IgD-negative memory B cell (primary cell): Measurements from ENCODE around the gene ATP5PO. TPM values are rescaled to one million over a fixed set of nuclear protein-coding genes. Genes with fewer than 3 reads are reported as not detected.

Source experiments
- H3K27ac Mint-ChIP-seq, 3 donors: one replicate each; pipeline ENCODE4 v1.8.0; 2020 to 2022; ENCODE audit warnings: mild to moderate bottlenecking in 3 of 3, mixed read lengths in 3 of 3, moderate library complexity in 1 of 3
- H3K27me3 Mint-ChIP-seq: one replicate; pipeline ENCODE4 v1.8.0; 2021; ENCODE audit warnings: mixed read lengths
- H3K36me3 Mint-ChIP-seq: one replicate; pipeline ENCODE4 v1.8.0; 2020; ENCODE audit warnings: mild to moderate bottlenecking, mixed read lengths
- H3K4me1 Mint-ChIP-seq, 3 donors: one replicate each; pipeline ENCODE4 v1.8.0; 2020 to 2022; ENCODE audit warnings: mixed read lengths in 3 of 3, mild to moderate bottlenecking in 1 of 3
- H3K4me3 Mint-ChIP-seq, 4 donors: one replicate each; pipeline ENCODE4 v1.8.0; 2020 to 2022; ENCODE audit warnings: mild to moderate bottlenecking in 4 of 4, mixed read lengths in 4 of 4, moderate library complexity in 3 of 4
- H3K9me3 Mint-ChIP-seq, 3 donors: one replicate each; pipeline ENCODE4 v1.8.0; 2020 to 2021; ENCODE audit warnings: mixed read lengths in 3 of 3, mild to moderate bottlenecking in 1 of 3
- polyA plus RNA-seq: library from polyadenylated mRNA; unstranded; fragments of 300-500 nt; fragmentation: Illumina TruSeq; gene quantifications from one replicate; pipeline ENCODE4 v1.2.3, GENCODE V29; 2021

The ATP5PO gene
- polyA plus RNA-seq, 1 donor from 2014 or later, result 342 TPM

GRCh38 chr21:33898586-33898985, 17.0 kb downstream of the ATP5PO start:
- H3K9me3 Mint-ChIP-seq, result peaks cover 0 to 2% (median 0%) of the 10 kb centered on the region in 3 donors

GRCh38 chr21:33897739-33898138, 17.9 kb downstream of the ATP5PO start:
- Mint-ChIP-seq H3K4me3 (no peak overlapping the region), H3K9me3 (peaks cover 0 to 2% (median 0%) of the 10 kb centered on the region in 3 donors), H3K4me1 (peaks cover 7 to 11% (median 7%) of the 10 kb centered on the region in 3 donors), H3K36me3 (peaks cover 2% of the 10 kb centered on the region), H3K27ac (no peak overlapping the region), H3K27me3 (peaks cover 7% of the 10 kb centered on the region)

More at GRCh38 chr21:33898586-33898985, 17.0 kb downstream of the ATP5PO start:
- no peak overlapping the region for H3K4me3 Mint-ChIP-seq
- no peak overlapping the region for H3K27ac Mint-ChIP-seq
- peaks cover 7 to 11% (median 7%) of the 10 kb centered on the region in 3 donors for H3K4me1 Mint-ChIP-seq
- H3K36me3 Mint-ChIP-seq, result peaks cover 2% of the 10 kb centered on the region
- H3K27me3 Mint-ChIP-seq, result peaks cover 7% of the 10 kb centered on the region

- Mint-ChIP-seq H3K27me3 (peaks cover 7% of the 10 kb centered on the region), H3K36me3 (peaks cover 2% of the 10 kb centered on the region), H3K4me3 (no peak overlapping the region), H3K27ac (no peak overlapping the region), H3K9me3 (no peaks in the 10 kb centered on the region), H3K4me1 (peaks cover 7 to 11% (median 7%) of the 10 kb centered on the region in 3 donors)
Observed at GRCh38 chr21:33897098-33897497, 18.5 kb downstream of the ATP5PO start.

- Mint-ChIP-seq H3K4me3 (no peak overlapping the region), H3K4me1 (peaks cover 7 to 10% (median 7%) of the 10 kb centered on the region in 3 donors), H3K9me3 (no peaks in the 10 kb centered on the region), H3K27me3 (peaks cover 7% of the 10 kb centered on the region), H3K36me3 (peaks cover 2% of the 10 kb centered on the region), H3K27ac (no peak overlapping the region)
Observed at GRCh38 chr21:33896691-33897090, 18.9 kb downstream of the ATP5PO start.

- Mint-ChIP-seq H3K4me1 (peaks cover 3 to 9% (median 7%) of the 10 kb centered on the region in 3 donors), H3K27me3 (peaks cover 7% of the 10 kb centered on the region), H3K4me3 (no peak overlapping the region), H3K27ac (no peak overlapping the region), H3K9me3 (no peaks in the 10 kb centered on the region), H3K36me3 (peaks cover 2% of the 10 kb centered on the region)
Observed at GRCh38 chr21:33895356-33895755, 20.2 kb downstream of the ATP5PO start.

GRCh38 chr21:33894736-33895288, 20.8 kb downstream of the ATP5PO start:
- Mint-ChIP-seq H3K27me3 (peaks cover 7% of the 10 kb centered on the region), H3K27ac (no peak overlapping the region), H3K4me3 (peak overlapping the region in 2 of 4 donors; percentile 22 to 82), H3K9me3 (no peaks in the 10 kb centered on the region), H3K4me1 (peaks cover 3 to 9% (median 7%) of the 10 kb centered on the region in 3 donors), H3K36me3 (peaks cover 2% of the 10 kb centered on the region)

- Mint-ChIP-seq H3K4me1 (peaks cover 3 to 9% (median 7%) of the 10 kb centered on the region in 3 donors), H3K9me3 (no peaks in the 10 kb centered on the region), H3K36me3 (no peaks in the 10 kb centered on the region), H3K4me3 (no peak overlapping the region), H3K27me3 (peaks cover 7% of the 10 kb centered on the region), H3K27ac (no peak overlapping the region)
Observed at GRCh38 chr21:33893917-33894316, 21.7 kb downstream of the ATP5PO start.

- H3K4me1 Mint-ChIP-seq, result peaks cover 3 to 9% (median 7%) of the 10 kb centered on the region in 3 donors
- H3K27ac Mint-ChIP-seq, result no peak overlapping the region
- peaks cover 7% of the 10 kb centered on the region for H3K27me3 Mint-ChIP-seq
- no peaks in the 10 kb centered on the region for H3K36me3 Mint-ChIP-seq
- peaks cover 0 to 2% (median 0%) of the 10 kb centered on the region in 3 donors for H3K9me3 Mint-ChIP-seq
- H3K4me3 Mint-ChIP-seq, result no peak overlapping the region
Observed at GRCh38 chr21:33892853-33893252, 22.8 kb downstream of the ATP5PO start.

GRCh38 chr21:33890187-33890586, 25.4 kb downstream of the ATP5PO start:
- peaks cover 3 to 7% (median 5%) of the 10 kb centered on the region in 3 donors for H3K4me1 Mint-ChIP-seq
- no peak overlapping the region for H3K4me3 Mint-ChIP-seq

GRCh38 chr21:33886321-33886720, 29.3 kb downstream of the ATP5PO start:
- Mint-ChIP-seq H3K27me3 (peaks cover 4% of the 10 kb centered on the region), H3K4me1 (no peaks in the 10 kb centered on the region), H3K4me3 (no peak overlapping the region), H3K27ac (no peak overlapping the region), H3K9me3 (peaks cover 0 to 2% (median 0%) of the 10 kb centered on the region in 3 donors), H3K36me3 (no peaks in the 10 kb centered on the region)

More at GRCh38 chr21:33890187-33890586, 25.4 kb downstream of the ATP5PO start:
- peak overlapping the region in 1 of 3 donors; percentile 9 for H3K27ac Mint-ChIP-seq
- no peaks in the 10 kb centered on the region for H3K36me3 Mint-ChIP-seq
- peaks cover 9% of the 10 kb centered on the region for H3K27me3 Mint-ChIP-seq
- H3K9me3 Mint-ChIP-seq, result peaks cover 0 to 2% (median 0%) of the 10 kb centered on the region in 3 donors

GRCh38 chr21:33885172-33885514, 30.5 kb downstream of the ATP5PO start:
- no peak overlapping the region for H3K4me3 Mint-ChIP-seq
- H3K27ac Mint-ChIP-seq, result no peak overlapping the region
- H3K9me3 Mint-ChIP-seq, result peaks cover 0 to 2% (median 0%) of the 10 kb centered on the region in 3 donors
- H3K4me1 Mint-ChIP-seq, result no peaks in the 10 kb centered on the region
- H3K27me3 Mint-ChIP-seq, result peaks cover 4% of the 10 kb centered on the region
- H3K36me3 Mint-ChIP-seq, result no peaks in the 10 kb centered on the region

- H3K36me3 Mint-ChIP-seq, result no peaks in the 10 kb centered on the region
- H3K27ac Mint-ChIP-seq, result no peak overlapping the region
- H3K27me3 Mint-ChIP-seq, result peaks cover 4% of the 10 kb centered on the region
- H3K4me1 Mint-ChIP-seq, result no peaks in the 10 kb centered on the region
- no peak overlapping the region for H3K4me3 Mint-ChIP-seq
- peaks cover 0 to 2% (median 0%) of the 10 kb centered on the region in 3 donors for H3K9me3 Mint-ChIP-seq
Observed at GRCh38 chr21:33884376-33885171, 31.0 kb downstream of the ATP5PO start.

- H3K36me3 Mint-ChIP-seq, result no peaks in the 10 kb centered on the region
- no peaks in the 10 kb centered on the region for H3K9me3 Mint-ChIP-seq
- H3K27me3 Mint-ChIP-seq, result peaks cover 4% of the 10 kb centered on the region
Observed at GRCh38 chr21:33883118-33883517, 32.5 kb downstream of the ATP5PO start.

GRCh38 chr21:33881689-33882440, 33.7 kb downstream of the ATP5PO start:
- Mint-ChIP-seq H3K4me1 (no peaks in the 10 kb centered on the region), H3K27me3 (peaks cover 4% of the 10 kb centered on the region), H3K9me3 (no peaks in the 10 kb centered on the region), H3K27ac (no peak overlapping the region), H3K4me3 (no peak overlapping the region), H3K36me3 (no peaks in the 10 kb centered on the region)

More at GRCh38 chr21:33883118-33883517, 32.5 kb downstream of the ATP5PO start:
- Mint-ChIP-seq H3K4me1 (no peaks in the 10 kb centered on the region), H3K4me3 (no peak overlapping the region), H3K27ac (no peak overlapping the region)

- Mint-ChIP-seq H3K4me1 (no peaks in the 10 kb centered on the region), H3K27ac (no peak overlapping the region)
Observed at GRCh38 chr21:33880626-33881025, 35.0 kb downstream of the ATP5PO start.

More at GRCh38 chr21:33880626-33881025, 35.0 kb downstream of the ATP5PO start:
- no peaks in the 10 kb centered on the region for H3K9me3 Mint-ChIP-seq
- H3K4me3 Mint-ChIP-seq, result no peak overlapping the region
- H3K36me3 Mint-ChIP-seq, result no peaks in the 10 kb centered on the region
- H3K27me3 Mint-ChIP-seq, result peaks cover 4% of the 10 kb centered on the region
